ENCODE results near the gene YWHAH. TPM values are rescaled to one million over a fixed set of nuclear protein-coding genes. Genes with fewer than 3 reads are reported as not detected.
A peak's percentile ranks its signal among the peaks of the same experiment; 100 is the strongest.

YWHAH gene
- total RNA-seq, 2 donors from 2014 or later, result 41.9 to 62.4 TPM

DNA sequence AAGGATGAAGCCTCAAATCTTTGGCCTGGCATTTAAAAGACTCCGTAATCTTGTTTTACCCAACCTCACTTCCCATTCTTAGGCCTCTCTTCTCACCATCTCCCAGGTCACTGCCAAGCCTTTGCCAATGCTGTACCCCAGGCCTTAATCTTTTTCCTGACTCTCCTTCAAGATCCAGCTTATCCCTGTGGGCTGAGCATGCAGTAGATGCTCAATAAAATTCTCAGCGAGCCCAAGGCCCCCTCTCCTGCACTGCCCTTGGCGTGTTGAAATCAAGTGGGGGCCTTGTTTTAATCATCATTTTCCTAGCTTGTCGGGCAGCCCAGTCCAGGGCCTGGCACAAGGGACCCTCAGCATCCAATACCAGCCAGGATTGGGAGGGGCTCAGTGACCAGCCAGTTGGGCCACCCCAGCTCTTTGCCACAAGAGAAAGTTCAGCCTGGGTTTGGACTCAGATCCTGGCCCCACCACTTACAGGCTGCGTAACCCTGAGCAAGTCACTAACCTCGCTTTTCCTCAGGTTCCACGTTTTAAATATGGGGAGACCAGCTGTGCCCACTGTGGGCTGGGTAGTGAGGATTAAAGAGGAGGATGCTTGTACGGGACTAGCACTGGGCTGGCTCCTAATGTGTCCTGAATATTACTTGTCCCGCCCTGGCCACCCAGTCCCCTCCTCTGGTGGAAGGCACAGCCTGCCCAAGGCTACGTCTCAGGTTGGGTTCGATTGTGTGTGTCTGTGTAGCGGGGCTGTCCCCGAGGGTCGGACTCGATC, 943 bp upstream of the YWHAH start:
- H3K27ac ChIP-seq, result peak overlapping the region; percentile 94 to 96
- no peaks in the 10 kb centered on the region for H3K36me3 ChIP-seq
- no peaks in the 10 kb centered on the region for H3K9me3 ChIP-seq
- WGBS, result 69% methylated on average over 9 of the region's 15 CpGs
- DNase-seq (ENCODE audit: low spot score), result peak; percentile 7
- H3K4me3 ChIP-seq, result peak overlapping the region; percentile 92 to 95
- no peaks in the 10 kb centered on the region for H3K4me1 ChIP-seq (replicated peaks)
- H3K27me3 ChIP-seq (replicated peaks; ENCODE audit: insufficient read depth), result no peaks in the 10 kb centered on the region
- TF ChIP-seq, protein P1, sequence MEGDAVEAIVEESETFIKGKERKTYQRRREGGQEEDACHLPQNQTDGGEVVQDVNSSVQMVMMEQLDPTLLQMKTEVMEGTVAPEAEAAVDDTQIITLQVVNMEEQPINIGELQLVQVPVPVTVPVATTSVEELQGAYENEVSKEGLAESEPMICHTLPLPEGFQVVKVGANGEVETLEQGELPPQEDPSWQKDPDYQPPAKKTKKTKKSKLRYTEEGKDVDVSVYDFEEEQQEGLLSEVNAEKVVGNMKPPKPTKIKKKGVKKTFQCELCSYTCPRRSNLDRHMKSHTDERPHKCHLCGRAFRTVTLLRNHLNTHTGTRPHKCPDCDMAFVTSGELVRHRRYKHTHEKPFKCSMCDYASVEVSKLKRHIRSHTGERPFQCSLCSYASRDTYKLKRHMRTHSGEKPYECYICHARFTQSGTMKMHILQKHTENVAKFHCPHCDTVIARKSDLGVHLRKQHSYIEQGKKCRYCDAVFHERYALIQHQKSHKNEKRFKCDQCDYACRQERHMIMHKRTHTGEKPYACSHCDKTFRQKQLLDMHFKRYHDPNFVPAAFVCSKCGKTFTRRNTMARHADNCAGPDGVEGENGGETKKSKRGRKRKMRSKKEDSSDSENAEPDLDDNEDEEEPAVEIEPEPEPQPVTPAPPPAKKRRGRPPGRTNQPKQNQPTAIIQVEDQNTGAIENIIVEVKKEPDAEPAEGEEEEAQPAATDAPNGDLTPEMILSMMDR (IDR thresholded peaks at IDR 0.05), result no peak
- TF ChIP-seq POLR2A (IDR thresholded peaks at IDR 0.05) (no peak), POLR2AphosphoS5 (IDR thresholded peaks at IDR 0.05) (no peak)
- intact Hi-C loops (cut with DNase I), result loop anchor here (10.0 kb wide), 1 partner anchor 279 kb away; the partner anchor contains the start of gene PISD

DNA sequence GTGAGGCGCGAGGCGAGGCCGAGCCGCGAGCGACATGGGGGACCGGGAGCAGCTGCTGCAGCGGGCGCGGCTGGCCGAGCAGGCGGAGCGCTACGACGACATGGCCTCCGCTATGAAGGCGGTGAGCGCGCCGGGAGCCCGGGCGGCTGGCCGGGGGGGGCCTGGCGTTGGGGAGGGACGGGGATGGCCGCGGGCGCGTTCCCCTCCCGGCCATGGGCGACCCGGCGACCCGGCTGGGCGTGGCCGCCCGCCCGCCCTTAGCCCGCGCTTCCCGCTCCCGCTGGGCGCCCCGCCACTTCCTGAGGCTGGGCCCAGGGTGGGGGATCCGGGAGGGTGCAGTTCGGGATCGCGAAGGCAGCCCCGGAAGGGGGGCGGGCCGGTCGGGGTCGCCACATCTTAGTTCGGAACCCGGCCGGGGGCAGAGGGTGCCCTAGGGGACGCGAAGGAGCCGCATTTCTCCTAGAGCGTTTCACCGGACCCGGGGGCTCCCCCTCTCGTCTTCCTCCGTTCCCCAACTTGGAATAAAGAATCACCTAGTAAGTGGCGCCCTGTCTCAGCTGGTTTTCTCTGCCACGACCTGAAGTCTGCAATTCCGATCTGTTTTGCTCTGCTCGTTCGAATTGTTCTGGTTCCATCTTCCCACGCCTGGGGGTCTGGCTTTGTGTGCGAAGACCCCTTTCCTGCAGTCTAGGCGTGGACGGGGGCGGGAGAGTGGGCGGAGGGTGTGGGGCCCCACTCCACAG, 536 bp downstream of the YWHAH start:
- H3K27me3 ChIP-seq (replicated peaks; ENCODE audit: insufficient read depth), result no peaks in the 10 kb centered on the region
- peak overlapping the region; percentile 94 to 96 for H3K27ac ChIP-seq
- H3K9me3 ChIP-seq, result no peaks in the 10 kb centered on the region
- intact Hi-C loops (cut with DNase I), result loop anchor here (2.0 to 10.0 kb wide), 2 partner anchors 196 to 280 kb away; partner anchors contain the start of gene PISD
- H3K4me1 ChIP-seq (replicated peaks), result no peaks in the 10 kb centered on the region
- TF ChIP-seq, protein P1 (IDR thresholded peaks at IDR 0.05), result no peak
- TF ChIP-seq POLR2AphosphoS5 (IDR thresholded peaks at IDR 0.05) (no peak), POLR2A (IDR thresholded peaks at IDR 0.05) (no peak)
- H3K4me3 ChIP-seq, result peak overlapping the region; percentile 92 to 95
- no peaks in the 10 kb centered on the region for H3K36me3 ChIP-seq
- WGBS, result under 1% methylated on average over 64 of the region's 76 CpGs
- peak; percentile 30 for DNase-seq (ENCODE audit: low spot score)

DNA sequence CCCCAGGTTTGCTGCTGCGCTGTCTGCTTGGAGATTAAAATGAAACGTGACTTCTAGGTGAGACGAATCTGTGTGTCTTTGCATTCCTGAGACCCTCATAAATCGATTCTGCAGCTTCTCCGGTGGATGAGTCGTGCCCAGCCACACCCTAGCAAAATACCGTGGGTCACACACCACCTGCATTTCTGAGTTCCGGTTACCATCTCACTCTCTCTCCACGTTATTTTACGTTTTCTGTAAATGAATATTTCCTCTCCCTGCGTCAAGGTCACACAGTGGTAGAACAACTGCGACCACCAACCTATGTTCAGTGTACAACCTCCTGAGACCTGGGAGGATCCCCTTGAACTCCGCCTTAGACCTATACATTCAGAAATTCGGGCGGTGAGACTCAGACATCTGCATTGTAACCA, 1.1 kb downstream of the YWHAH start:
- Histone ChIP-seq H3K27ac (peak overlapping the region; percentile 94 to 96), H3K4me3 (peak overlapping the region; percentile 92 to 95), H3K4me1 (replicated peaks) (no peaks in the 10 kb centered on the region), H3K36me3 (no peaks in the 10 kb centered on the region), H3K9me3 (no peaks in the 10 kb centered on the region), H3K27me3 (replicated peaks; ENCODE audit: insufficient read depth) (no peaks in the 10 kb centered on the region)
- DNase-seq (ENCODE audit: low spot score), result no peak
- 1% methylated on average over 15 of the region's 15 CpGs for WGBS
- TF ChIP-seq POLR2AphosphoS5 (IDR thresholded peaks at IDR 0.05) (no peak), POLR2A (IDR thresholded peaks at IDR 0.05) (no peak)
- TF ChIP-seq, protein P1 (IDR thresholded peaks at IDR 0.05), result no peak
- intact Hi-C loops (cut with DNase I), result loop anchor here (2.0 to 10.0 kb wide), 2 partner anchors 197 to 281 kb away; partner anchors contain the start of gene PISD

DNA sequence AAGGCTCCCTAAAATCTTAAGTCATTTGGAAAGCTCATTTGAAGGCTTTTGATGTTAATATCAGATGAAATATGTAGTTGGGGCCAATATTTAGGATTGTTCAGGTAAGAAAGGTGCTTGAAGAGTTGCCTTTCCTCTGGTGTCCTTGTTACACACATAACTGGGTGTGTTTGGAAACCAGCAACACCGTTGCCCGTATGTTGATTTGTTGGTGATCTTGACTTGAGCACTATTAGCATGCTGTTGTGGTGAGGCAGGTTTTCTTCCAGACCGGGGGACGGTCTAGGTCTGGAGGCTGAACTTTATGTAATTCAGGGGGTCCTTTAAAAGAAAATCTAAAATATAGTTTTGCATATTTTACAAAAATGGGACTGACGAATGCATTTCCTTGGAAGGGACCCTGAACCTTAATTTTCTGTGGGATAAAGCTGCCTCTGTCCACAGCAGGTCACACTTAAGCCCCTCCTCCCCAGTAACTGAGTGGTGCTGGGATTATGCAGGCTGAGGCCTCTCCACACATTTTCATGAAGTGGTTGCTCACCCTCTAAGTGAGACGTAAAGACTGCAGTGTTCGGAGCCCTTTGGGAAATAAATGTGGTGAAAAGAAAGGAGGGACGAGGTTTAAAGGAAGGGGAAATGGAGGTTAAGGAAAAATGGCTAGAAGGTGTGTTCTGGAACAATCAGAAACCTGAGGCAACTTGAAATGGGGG, 1.8 kb downstream of the YWHAH start:
- 45% methylated on average over 8 of the region's 8 CpGs for WGBS
- Histone ChIP-seq H3K27ac (peak overlapping the region; percentile 94 to 96), H3K4me1 (replicated peaks) (no peaks in the 10 kb centered on the region), H3K9me3 (no peaks in the 10 kb centered on the region), H3K27me3 (replicated peaks; ENCODE audit: insufficient read depth) (no peaks in the 10 kb centered on the region), H3K4me3 (peak overlapping the region; percentile 92 to 95), H3K36me3 (no peaks in the 10 kb centered on the region)
- intact Hi-C loops (cut with DNase I), result loop anchor here (2.0 to 10.0 kb wide), 2 partner anchors 197 to 281 kb away; partner anchors contain the start of gene PISD
- TF ChIP-seq POLR2AphosphoS5 (IDR thresholded peaks at IDR 0.05) (no peak), POLR2A (IDR thresholded peaks at IDR 0.05) (no peak)
- TF ChIP-seq, protein P1 (IDR thresholded peaks at IDR 0.05), result no peak
- no peak for DNase-seq (ENCODE audit: low spot score)
